H9 (cell line): ENCODE results near the gene PTCD1. TPM values are rescaled to one million over a fixed set of nuclear protein-coding genes. Genes with fewer than 3 reads are reported as not detected.

Experiments used
- DNase-seq: peaks from one replicate; pipeline ENCODE4 v3.0.0-alpha.2; 2017
- H2AFZ ChIP-seq: one replicate; pipeline ENCODE4 v1.6.1; 2013; ENCODE audit warnings: mild to moderate bottlenecking, low read length, control low read depth, moderate library complexity
- H2AK5ac ChIP-seq: 2 replicates; pipeline ENCODE4 v1.6.1; 2013; ENCODE audit warnings: low read length, control low read depth, mixed read lengths; ENCODE audit not compliant: insufficient read length
- H2BK120ac ChIP-seq: one replicate; pipeline ENCODE4 v1.6.1; 2013; ENCODE audit warnings: low read depth, mild to moderate bottlenecking, low read length, control low read depth, inconsistent platforms; ENCODE audit not compliant: poor library complexity, severe bottlenecking
- H2BK12ac ChIP-seq: 2 replicates; pipeline ENCODE4 v1.6.1; 2013; ENCODE audit warnings: low read length, control low read depth, mixed read lengths, low read depth; ENCODE audit not compliant: insufficient read length
- H2BK15ac ChIP-seq: 2 replicates; pipeline ENCODE4 v1.6.1; 2013; ENCODE audit warnings: low read depth, low read length, control low read depth
- H2BK20ac ChIP-seq: one replicate; pipeline ENCODE4 v1.6.1; 2013; ENCODE audit warnings: low read depth, mild to moderate bottlenecking, low read length, control low read depth, inconsistent platforms; ENCODE audit not compliant: poor library complexity, severe bottlenecking
- H2BK5ac ChIP-seq: 2 replicates; pipeline ENCODE4 v1.6.1; 2013; ENCODE audit warnings: low read length, control low read depth, mixed read lengths; ENCODE audit not compliant: insufficient read length
- H3K14ac ChIP-seq: 2 replicates; pipeline ENCODE4 v1.6.1; 2013; ENCODE audit warnings: low read length, control low read depth; ENCODE audit not compliant: insufficient read depth
- H3K18ac ChIP-seq: 2 replicates; pipeline ENCODE4 v1.6.1; 2013; ENCODE audit warnings: low read depth, mild to moderate bottlenecking, mixed read lengths, low read length, control low read depth; ENCODE audit not compliant: insufficient read length
- H3K23ac ChIP-seq: 2 replicates; pipeline ENCODE4 v1.6.1; 2013; ENCODE audit warnings: low read length, control low read depth, mixed read lengths, low read depth; ENCODE audit not compliant: insufficient read length
- H3K23me2 ChIP-seq: 2 replicates; pipeline ENCODE4 v1.6.1; 2013; ENCODE audit warnings: low read depth, mild to moderate bottlenecking, mixed read lengths, low read length, control low read depth; ENCODE audit not compliant: insufficient read length, poor library complexity, severe bottlenecking
- H3K27ac ChIP-seq: 2 replicates; pipeline ENCODE4 v1.5.1; 2013; ENCODE audit warnings: low read length, control low read depth, mixed read lengths, low read depth; ENCODE audit not compliant: insufficient read length
- H3K27me3 ChIP-seq: 2 replicates; pipeline ENCODE4 v1.6.1; 2013; ENCODE audit warnings: low read length, control low read depth, inconsistent platforms; ENCODE audit not compliant: insufficient read depth
- H3K4ac ChIP-seq: 2 replicates; pipeline ENCODE4 v1.6.1; 2013; ENCODE audit warnings: low read depth, mild to moderate bottlenecking, control low read depth, inconsistent platforms, low read length, moderate library complexity
- H3K4me1 ChIP-seq: 2 replicates; pipeline ENCODE4 v1.6.1; 2013; ENCODE audit warnings: low read length, control low read depth, inconsistent platforms; ENCODE audit not compliant: insufficient read depth
- H3K4me2 ChIP-seq: 2 replicates; pipeline ENCODE4 v1.6.1; 2013; ENCODE audit warnings: low read length, control low read depth, mixed read lengths; ENCODE audit not compliant: insufficient read length, insufficient read depth
- H3K56ac ChIP-seq: 2 replicates; pipeline ENCODE4 v1.6.1; 2013; ENCODE audit warnings: low read depth, mild to moderate bottlenecking, mixed read lengths, low read length, control low read depth; ENCODE audit not compliant: insufficient read length
- H3K79me1 ChIP-seq: 2 replicates; pipeline ENCODE4 v1.6.1; 2013; ENCODE audit warnings: low read depth, mild to moderate bottlenecking, moderate library complexity, low read length, control low read depth, inconsistent platforms; ENCODE audit not compliant: insufficient read depth, poor library complexity, severe bottlenecking
- H3K79me2 ChIP-seq: 2 replicates; pipeline ENCODE4 v1.6.1; 2013; ENCODE audit warnings: low read length, control low read depth, inconsistent platforms; ENCODE audit not compliant: insufficient read depth
- H3K9ac ChIP-seq: 2 replicates; pipeline ENCODE4 v1.6.1; 2013; ENCODE audit warnings: low read length, control low read depth, mixed read lengths; ENCODE audit not compliant: insufficient read length; ENCODE audit errors: extremely low read depth
- H3K9me3 ChIP-seq: one replicate; pipeline ENCODE4 v1.6.1; 2013; ENCODE audit warnings: low read depth, low read length, inconsistent platforms; ENCODE audit not compliant: control insufficient read depth
- H3T11ph ChIP-seq: one replicate; pipeline ENCODE4 v1.6.1; 2013; ENCODE audit warnings: mild to moderate bottlenecking, low read length, control low read depth, inconsistent platforms
- H4K20me1 ChIP-seq: one replicate; pipeline ENCODE4 v1.6.1; 2013; ENCODE audit not compliant: control insufficient read depth, insufficient read length, insufficient read depth
- H4K5ac ChIP-seq: 2 replicates; pipeline ENCODE4 v1.6.1; 2013; ENCODE audit warnings: low read depth, mild to moderate bottlenecking, mixed read lengths, low read length, control low read depth; ENCODE audit not compliant: insufficient read length
- H4K8ac ChIP-seq: replicated peaks from 2 replicates; pipeline ENCODE4 v1.6.1; 2013; ENCODE audit warnings: low read length, control low read depth, mixed read lengths, low read depth; ENCODE audit not compliant: insufficient read length
- H4K91ac ChIP-seq: 2 replicates; pipeline ENCODE4 v1.6.1; 2013; ENCODE audit warnings: low read depth, mild to moderate bottlenecking, moderate library complexity, mixed read lengths, low read length, control low read depth; ENCODE audit not compliant: insufficient read length
- H3K27ac Mint-ChIP-seq, 3 experiments: 2 replicates in 2 of 3; 3 replicates in 1 of 3; pipeline ENCODE4 v1.8.0; 2020 to 2021; ENCODE audit warnings: mixed read lengths in 3 of 3, mild to moderate bottlenecking in 1 of 3, moderate library complexity in 1 of 3
- H3K27me3 Mint-ChIP-seq: 2 replicates; pipeline ENCODE4 v1.8.0; 2021; ENCODE audit warnings: low read depth, mild to moderate bottlenecking, moderate library complexity, mixed read lengths
- H3K36me3 Mint-ChIP-seq, 3 experiments: 2 replicates in 2 of 3; 3 replicates in 1 of 3; pipeline ENCODE4 v1.8.0; 2020 to 2021; ENCODE audit warnings: low read depth in 3 of 3, mixed read lengths in 3 of 3; ENCODE audit not compliant: insufficient read depth in 1 of 3
- H3K4me1 Mint-ChIP-seq, 2 experiments: 2 replicates each; pipeline ENCODE4 v1.8.0; 2020; ENCODE audit warnings: mixed read lengths in 2 of 2
- H3K4me3 Mint-ChIP-seq, 2 experiments: 2 replicates in 1 of 2; 3 replicates in 1 of 2; pipeline ENCODE4 v1.8.0; 2020 to 2021; ENCODE audit warnings: mild to moderate bottlenecking in 2 of 2, mixed read lengths in 2 of 2, moderate library complexity in 1 of 2
- H3K9me3 Mint-ChIP-seq, 2 experiments: 2 replicates in 1 of 2; 3 replicates in 1 of 2; pipeline ENCODE4 v1.8.0; 2020; ENCODE audit warnings: mild to moderate bottlenecking in 2 of 2, mixed read lengths in 2 of 2, moderate library complexity in 1 of 2
- CTCF ChIP-seq: fragments of 200-600 bp; sonication (generic); conservative IDR thresholded peaks from 3 replicates; pipeline ENCODE4 v1.8.0; 2021; ENCODE audit warnings: antibody characterized with exemption, mild to moderate bottlenecking
- WGBS: extraction: QIAGEN DNeasy Blood & Tissue Kit; methylation state at CpG from one replicate; pipeline ENCODE4 v1.1.7; 2013; ENCODE audit warnings: missing lambda C conversion rate, low lambda C conversion rate, mixed read lengths; ENCODE audit not compliant: insufficient read length; ENCODE audit errors: extremely low coverage; 5-methylcytosine and 5-hydroxymethylcytosine counted together
- total RNA-seq: library from RNA; stranded (reverse); gene quantifications from 2 replicates; pipeline ENCODE4 v1.2.1, GENCODE V29; 2021

The PTCD1 gene
- total RNA-seq, 1 experiment from 2014 or later: 12.8 TPM

GRCh38 chr7:99403764-99404163, 34.8 kb downstream of the PTCD1 start:
- no peak overlapping the region for H3K4me3 Mint-ChIP-seq

More at GRCh38 chr7:99403764-99404163, 34.8 kb downstream of the PTCD1 start:
- Mint-ChIP-seq H3K4me1 (peaks cover 14% of the 10 kb centered on the region in 2 experiments), H3K27me3 (no peaks in the 10 kb centered on the region; the same call in 1 of the 2 replicates), H3K9me3 (no peaks in the 10 kb centered on the region), H3K36me3 (peaks cover 38 to 65% (median 59%) of the 10 kb centered on the region in 3 experiments), H3K27ac (peak overlapping the region in 2 of 3 experiments; percentile 24 to 65; a peak in 4 of 7 replicates)
- DNase-seq: no peak
- Histone ChIP-seq H3K79me1 (peaks cover 12% of the 10 kb centered on the region), H2BK20ac (no peak overlapping the region), H3K23ac (no peak overlapping the region), H3K56ac (no peak overlapping the region), H2BK120ac (no peak overlapping the region), H3K27ac (no peak overlapping the region), H3K9ac (no peak overlapping the region), H3T11ph (no peak overlapping the region), H3K14ac (no peak overlapping the region), H3K23me2 (peaks cover 9% of the 10 kb centered on the region), H2BK15ac (no peak overlapping the region), H3K18ac (no peak overlapping the region), H3K79me2 (peaks cover 29% of the 10 kb centered on the region; the same call in 1 of the 2 replicates), H4K5ac (no peak overlapping the region), H3K4ac (no peak overlapping the region), H3K4me1 (no peaks in the 10 kb centered on the region), H2AK5ac (no peak overlapping the region), H4K20me1 (no peaks in the 10 kb centered on the region), H3K4me2 (no peak overlapping the region), H4K8ac (no peak overlapping the region), H3K9me3 (no peaks in the 10 kb centered on the region), H2AFZ (no peak overlapping the region), H2BK5ac (no peak overlapping the region), H3K27me3 (no peaks in the 10 kb centered on the region), H2BK12ac (no peak overlapping the region), H4K91ac (no peak overlapping the region)
- no peak for TF ChIP-seq CTCF
- WGBS: no CpG with 5 or more reads among the region's 5 CpGs
